GM23248 (cell line): Measurements from ENCODE around the gene NSUN3. TPM values are rescaled to one million over a fixed set of nuclear protein-coding genes. Genes with fewer than 3 reads are reported as not detected.

Experiments
- DNase-seq: peaks from one replicate; pipeline ENCODE4 v3.0.0-alpha.2; 2015
- H2AFZ ChIP-seq: fragments of 200-600 bp; sonication (generic); 2 replicates; pipeline ENCODE4 v1.6.1; 2016; ENCODE audit warnings: antibody characterized with exemption
- H3F3A ChIP-seq: fragments of 200-600 bp; sonication (generic); 2 replicates; pipeline ENCODE4 v1.6.1; 2016; ENCODE audit warnings: mild to moderate bottlenecking, antibody characterized with exemption, mixed run types; ENCODE audit not compliant: insufficient read depth
- H3K27ac ChIP-seq: fragments of 200-600 bp; sonication (generic); 2 replicates; pipeline ENCODE4 v1.5.1; 2016; ENCODE audit warnings: mild to moderate bottlenecking
- H3K27me3 ChIP-seq: fragments of 200-600 bp; sonication (generic); replicated peaks from 2 replicates; pipeline ENCODE4 v1.6.1; 2016; ENCODE audit warnings: mild to moderate bottlenecking; ENCODE audit not compliant: insufficient read depth
- H3K36me3 ChIP-seq: fragments of 200-600 bp; sonication (generic); 2 replicates; pipeline ENCODE4 v1.6.1; 2016; ENCODE audit warnings: low read depth, mild to moderate bottlenecking
- H3K4me1 ChIP-seq: fragments of 200-600 bp; sonication (generic); 2 replicates; pipeline ENCODE4 v1.6.1; 2016; ENCODE audit warnings: mild to moderate bottlenecking; ENCODE audit not compliant: insufficient read depth
- H3K4me2 ChIP-seq: fragments of 200-600 bp; sonication (generic); one replicate; pipeline ENCODE4 v1.6.1; 2016; ENCODE audit warnings: mild to moderate bottlenecking; ENCODE audit not compliant: unreplicated experiment
- H3K4me3 ChIP-seq: fragments of 200-600 bp; sonication (generic); 2 replicates; pipeline ENCODE4 v1.5.1; 2016; ENCODE audit warnings: mild to moderate bottlenecking
- H3K79me2 ChIP-seq: fragments of 200-600 bp; sonication (generic); 2 replicates; pipeline ENCODE4 v1.6.1; 2016; ENCODE audit warnings: mild to moderate bottlenecking; ENCODE audit not compliant: insufficient read depth
- H3K9ac ChIP-seq: fragments of 200-600 bp; sonication (generic); 2 replicates; pipeline ENCODE4 v1.6.1; 2016; ENCODE audit warnings: mild to moderate bottlenecking
- H3K9me2 ChIP-seq: fragments of 200-600 bp; sonication (generic); 2 replicates; pipeline ENCODE4 v1.6.1; 2016; ENCODE audit warnings: mixed run types, mild to moderate bottlenecking, moderate library complexity; ENCODE audit not compliant: insufficient read depth
- H3K9me3 ChIP-seq: fragments of 200-600 bp; sonication (generic); one replicate; pipeline ENCODE4 v1.6.1; 2017; ENCODE audit warnings: low read depth
- H4K20me1 ChIP-seq: fragments of 200-600 bp; sonication (generic); 2 replicates; pipeline ENCODE4 v1.6.0; 2016; ENCODE audit not compliant: insufficient read depth
- EZH2 ChIP-seq: fragments of 200-600 bp; sonication (generic); IDR thresholded peaks from 2 replicates; pipeline ENCODE4 v1.6.1; 2018; ENCODE audit warnings: antibody characterized with exemption, mild to moderate bottlenecking; ENCODE audit not compliant: insufficient read depth, poor library complexity, severe bottlenecking
- EZH2phosphoT487 ChIP-seq: fragments of 200-600 bp; sonication (generic); IDR thresholded peaks from 2 replicates; pipeline ENCODE4 v1.6.1; 2018; ENCODE audit warnings: antibody characterized with exemption, moderate library complexity, mild to moderate bottlenecking, low read depth; ENCODE audit not compliant: insufficient read depth
- WGBS, 2 experiments: methylation state at CpG; one replicate each; pipeline ENCODE4 v1.1.6; 2015 to 2017; ENCODE audit warnings: low lambda C conversion rate in 2 of 2, low coverage in 1 of 2; ENCODE audit errors: missing lambda C conversion rate in 2 of 2; 5-methylcytosine and 5-hydroxymethylcytosine counted together
- in situ Hi-C: fragments of 300-500 bp; cut with MboI; formaldehyde crosslinking; loops from 2 replicates; pipeline ENCODE4 v1.15.0; 2020
- polyA plus RNA-seq: library from polyadenylated mRNA; unstranded; fragments of >200 nt; fragmentation: Nextera tagmentation; extraction: Ambion mirVana; gene quantifications from 2 replicates; pipeline ENCODE4 v1.2.1, GENCODE V29; 2016
- total RNA-seq: library from RNA; depleted of rRNA; stranded (reverse); fragments of >200 nt; shearing (Covaris generic); gene quantifications from 2 replicates; pipeline ENCODE4 v1.2.3, GENCODE V29; 2014

Gene NSUN3
- total and polyA plus RNA-seq, 2 experiments from 2014 or later = 4.8 to 22.4 TPM

DNA sequence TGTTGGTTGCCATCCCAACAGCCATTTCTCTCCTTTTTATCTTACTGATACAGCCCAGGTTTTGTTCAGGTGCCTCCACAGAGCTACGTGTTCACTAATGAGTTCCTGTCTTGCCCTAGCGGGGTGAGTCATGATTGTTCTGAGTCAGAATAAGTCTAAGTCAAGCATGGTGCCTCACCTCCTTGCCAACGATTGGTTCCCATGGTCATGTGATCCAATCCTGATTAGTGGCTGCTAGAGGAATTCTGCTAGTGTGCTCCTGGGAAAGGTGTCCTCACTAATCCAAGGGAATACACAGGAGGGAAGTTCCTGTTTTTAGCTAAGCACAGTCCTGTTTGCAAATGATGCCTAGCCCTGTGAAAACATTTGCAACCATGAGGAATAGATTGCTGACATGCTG is 99.8 kb downstream of the NSUN3 start:
- no peak overlapping the region for H3K27ac ChIP-seq
- no peak overlapping the region for H3K4me2 ChIP-seq
- no peaks in the 10 kb centered on the region; the same call in 1 of the 2 replicates for H3K9me2 ChIP-seq
- H3K36me3 ChIP-seq = no peaks in the 10 kb centered on the region
- no peak overlapping the region for H2AFZ ChIP-seq
- in situ Hi-C loops = no loop called here
- H3K27me3 ChIP-seq = peaks cover 6% of the 10 kb centered on the region
- no peak overlapping the region for H3K4me3 ChIP-seq
- WGBS, 2 experiments = 52 to 53% methylated on average over 3 of the region's 3 CpGs
- H3K9ac ChIP-seq = no peak overlapping the region
- no peaks in the 10 kb centered on the region for H3F3A ChIP-seq
- no peaks in the 10 kb centered on the region for H3K9me3 ChIP-seq
- H4K20me1 ChIP-seq = no peaks in the 10 kb centered on the region
- H3K79me2 ChIP-seq = no peaks in the 10 kb centered on the region
- no peak for TF ChIP-seq EZH2phosphoT487
- TF ChIP-seq EZH2 = no peak
- H3K4me1 ChIP-seq = no peaks in the 10 kb centered on the region
- DNase-seq = peak; percentile 50

GRCh38 chr3:94167346-94167745 is 104.5 kb downstream of the NSUN3 start:
- in situ Hi-C loops = no loop called here
- 48 to 54% methylated on average over 2 of the region's 2 CpGs for WGBS, 2 experiments
- Histone ChIP-seq H3K27ac (no peak overlapping the region), H4K20me1 (no peaks in the 10 kb centered on the region), H3K9me3 (no peaks in the 10 kb centered on the region), H3K4me3 (no peak overlapping the region), H3K9ac (no peak overlapping the region), H2AFZ (no peak overlapping the region), H3K4me1 (no peaks in the 10 kb centered on the region), H3K36me3 (no peaks in the 10 kb centered on the region), H3K9me2 (no peaks in the 10 kb centered on the region), H3F3A (no peaks in the 10 kb centered on the region), H3K79me2 (no peaks in the 10 kb centered on the region), H3K27me3 (peaks cover 3% of the 10 kb centered on the region), H3K4me2 (no peak overlapping the region)
- DNase-seq = no peak
- TF ChIP-seq EZH2 = no peak
- no peak for TF ChIP-seq EZH2phosphoT487

- Histone ChIP-seq H3K4me2 (no peak overlapping the region), H3K36me3 (no peaks in the 10 kb centered on the region), H3K27ac (no peak overlapping the region), H3K4me3 (no peak overlapping the region), H3K79me2 (no peaks in the 10 kb centered on the region), H3K9ac (no peak overlapping the region), H4K20me1 (no peaks in the 10 kb centered on the region), H3K4me1 (no peaks in the 10 kb centered on the region), H3K9me2 (no peaks in the 10 kb centered on the region), H3K9me3 (no peaks in the 10 kb centered on the region), H2AFZ (no peak overlapping the region), H3K27me3 (peaks cover 3% of the 10 kb centered on the region), H3F3A (no peaks in the 10 kb centered on the region)
- 40 to 42% methylated on average over 6 of the region's 6 CpGs for WGBS, 2 experiments
- TF ChIP-seq EZH2phosphoT487 (no peak), EZH2 (no peak)
- in situ Hi-C loops = no loop called here
- no peak for DNase-seq
Observed at GRCh38 chr3:94167796-94168195, 104.9 kb downstream of the NSUN3 start.

- in situ Hi-C loops = no loop called here
- no peak overlapping the region for H3K27ac ChIP-seq
Observed at GRCh38 chr3:94171954-94172353, 109.1 kb downstream of the NSUN3 start.

More at GRCh38 chr3:94171954-94172353, 109.1 kb downstream of the NSUN3 start:
- H3K79me2 ChIP-seq = no peaks in the 10 kb centered on the region
- TF ChIP-seq EZH2 (no peak), EZH2phosphoT487 (no peak)
- no peak for DNase-seq
- H3K9me3 ChIP-seq = no peaks in the 10 kb centered on the region
- no peaks in the 10 kb centered on the region for H3K36me3 ChIP-seq
- no peaks in the 10 kb centered on the region for H3K4me1 ChIP-seq
- no peak overlapping the region for H3K4me2 ChIP-seq
- no peaks in the 10 kb centered on the region for H3F3A ChIP-seq
- H3K4me3 ChIP-seq = no peak overlapping the region
- no peaks in the 10 kb centered on the region; the same call in 1 of the 2 replicates for H3K27me3 ChIP-seq
- no peak overlapping the region for H2AFZ ChIP-seq
- no peak overlapping the region for H3K9ac ChIP-seq
- H4K20me1 ChIP-seq = no peaks in the 10 kb centered on the region
- no peaks in the 10 kb centered on the region for H3K9me2 ChIP-seq
